GM12878 (cell line): Measurements from ENCODE around the gene RECQL5. TPM values are rescaled to one million over a fixed set of nuclear protein-coding genes. Genes with fewer than 3 reads are reported as not detected.

Experiments
- ATAC-seq: fragments of 200-7000 bp; cut with Tn5 transposase; 3 replicates; pipeline ENCODE4 v1.9.1; 2020; ENCODE audit warnings: mild to moderate bottlenecking, moderate library complexity
- BruUV-seq: library from RNA; stranded (reverse); fragments of 400-500 nt; replicated peaks from 2 replicates; lab custom pipeline; 2021; lab: Mats Ljungman, UMichigan
- CTCF ChIA-PET: fragments of 300-600 bp; sonication (Branson Sonifier 250); formaldehyde crosslinking; extraction: SDS; loops from one replicate; lab custom pipeline; 2021; ENCODE audit warnings: inconsistent platforms; lab: Yijun Ruan, JAX
- POLR2A ChIA-PET: fragments of 350-600 bp; formaldehyde crosslinking; extraction: SDS; loops from one replicate; lab custom pipeline; 2021; ENCODE audit warnings: inconsistent platforms; lab: Charles Lee
- RAD21 ChIA-PET: fragments of 300-600 bp; sonication (Branson Sonifier 250); formaldehyde crosslinking; loops from one replicate; lab custom pipeline; 2023; ENCODE audit warnings: antibody characterized with exemption; ENCODE audit not compliant: unreplicated experiment; lab: Charles Lee
- SMC1A ChIA-PET: fragments of 300-600 bp; sonication (Branson Sonifier 250); formaldehyde crosslinking; loops from one replicate; lab custom pipeline; 2023; ENCODE audit not compliant: unreplicated experiment, uncharacterized antibody; lab: Charles Lee
- DNase-seq: peaks from one replicate; pipeline ENCODE4 v3.0.0-alpha.2; 2011; ENCODE audit warnings: low read depth, low spot score
- FAIRE-seq: peaks from 3 replicates; lab custom pipeline; 2011; peaks lifted over from hg19 to GRCh38; lab: Jason Lieb, UNC
- H2AFZ ChIP-seq: 2 replicates; pipeline ENCODE4 v1.6.0; 2011; ENCODE audit warnings: low read depth, low read length, control low read depth; ENCODE audit not compliant: control insufficient read depth
- H3K27ac ChIP-seq: 2 replicates; pipeline ENCODE4 v1.5.1; 2011; ENCODE audit warnings: control low read depth; ENCODE audit not compliant: control insufficient read depth, insufficient read depth
- H3K27me3 ChIP-seq, 2 experiments: replicated peaks in 1 of 2; 2 replicates each; pipeline versions ENCODE4 v1.6.0 to v1.6.1; 2011; ENCODE audit warnings: low read length in 1 of 2; ENCODE audit not compliant: control insufficient read depth in 2 of 2, insufficient read depth in 2 of 2
- H3K36me3 ChIP-seq, 2 experiments: 2 replicates each; pipeline ENCODE4 v1.5.1; 2011; ENCODE audit warnings: low read length in 1 of 2; ENCODE audit not compliant: control insufficient read depth in 2 of 2, insufficient read depth in 2 of 2
- H3K4me1 ChIP-seq: 2 replicates; pipeline ENCODE4 v1.6.1; 2011; ENCODE audit warnings: mild to moderate bottlenecking, low read length, moderate library complexity, mixed read lengths; ENCODE audit not compliant: control insufficient read depth, insufficient read depth
- H3K4me2 ChIP-seq: 2 replicates; pipeline ENCODE4 v1.6.0; 2011; ENCODE audit warnings: control low read depth; ENCODE audit not compliant: control insufficient read depth, insufficient read depth
- H3K4me3 ChIP-seq: fragments of 200-600 bp; sonication (generic); 2 replicates; pipeline ENCODE4 v1.5.1; 2016
- H3K79me2 ChIP-seq: 2 replicates; pipeline ENCODE4 v1.6.0; 2011; ENCODE audit warnings: low read length; ENCODE audit not compliant: control insufficient read depth, insufficient read depth
- H3K9ac ChIP-seq: 2 replicates; pipeline ENCODE4 v1.8.0; 2011; ENCODE audit warnings: low read length, control low read depth, mixed read lengths; ENCODE audit not compliant: control insufficient read depth, insufficient read depth
- H3K9me3 ChIP-seq: replicated peaks from 3 replicates; pipeline ENCODE4 v1.5.1; 2011; ENCODE audit warnings: mild to moderate bottlenecking, low read length; ENCODE audit not compliant: control insufficient read depth, insufficient read depth
- H4K20me1 ChIP-seq: 2 replicates; pipeline ENCODE4 v1.6.0; 2011; ENCODE audit not compliant: control insufficient read depth, insufficient read depth
- CEBPB ChIP-seq, 2 experiments: fragments of 150-350 bp in 1 of 2; IDR thresholded peaks; 2 replicates each; pipeline ENCODE4 v1.6.1; 2012 to 2014; ENCODE audit warnings: low read depth in 2 of 2, low read length in 2 of 2, borderline replicate concordance in 1 of 2, inconsistent platforms in 1 of 2
- EP300 ChIP-seq, 2 experiments: fragments of 150-350 bp in 1 of 2; IDR thresholded peaks; 2 replicates each; pipeline ENCODE4 v1.6.1; 2011 to 2012; ENCODE audit warnings: low read depth in 2 of 2, low read length in 2 of 2, borderline replicate concordance in 1 of 2, improper control_type of control experiment in 1 of 2, inconsistent platforms in 1 of 2; ENCODE audit not compliant: control insufficient read depth in 1 of 2
- HDAC2 ChIP-seq: fragments of 200-600 bp; sonication (generic); IDR thresholded peaks from 2 replicates; pipeline ENCODE4 v1.6.1; 2017
- HDGF ChIP-seq: fragments of 450-650 bp; IDR thresholded peaks from 2 replicates; pipeline ENCODE4 v1.6.1; 2016; ENCODE audit warnings: antibody characterized with exemption
- KLF5 ChIP-seq: fragments of 450-650 bp; IDR thresholded peaks from 2 replicates; pipeline ENCODE4 v1.6.1; 2014; ENCODE audit warnings: mild to moderate bottlenecking; ENCODE audit not compliant: partially characterized antibody
- NBN ChIP-seq: fragments of 450-650 bp; IDR thresholded peaks from 2 replicates; pipeline ENCODE4 v1.6.1; 2016
- NFYB ChIP-seq: IDR thresholded peaks from 2 replicates; pipeline ENCODE4 v1.6.1; 2011; ENCODE audit warnings: low read depth, mild to moderate bottlenecking, low read length, improper control_type of control experiment, moderate library complexity; ENCODE audit not compliant: insufficient read depth
- NR2C1 ChIP-seq: fragments of 450-650 bp; IDR thresholded peaks from 2 replicates; pipeline ENCODE4 v1.6.1; 2017; ENCODE audit warnings: antibody characterized with exemption, mild to moderate bottlenecking, moderate library complexity
- PML ChIP-seq: IDR thresholded peaks from 2 replicates; pipeline ENCODE4 v1.6.1; 2012; ENCODE audit warnings: low read length, inconsistent platforms
- POLR2AphosphoS2 ChIP-seq: IDR thresholded peaks from 2 replicates; pipeline ENCODE4 v1.6.1; 2011; ENCODE audit warnings: low read depth, mild to moderate bottlenecking, low read length, improper control_type of control experiment, moderate library complexity
- RAD21 ChIP-seq: IDR thresholded peaks from 2 replicates; pipeline ENCODE4 v1.6.1; 2011; ENCODE audit warnings: mild to moderate bottlenecking, low read depth, low read length, moderate library complexity; ENCODE audit not compliant: insufficient read depth
- RB1 ChIP-seq: fragments of 450-650 bp; formaldehyde crosslinking; IDR thresholded peaks from 2 replicates; pipeline ENCODE4 v1.6.1; 2017; ENCODE audit warnings: mild to moderate bottlenecking, borderline replicate concordance
- SMARCA5 ChIP-seq: fragments of 450-650 bp; IDR thresholded peaks from 2 replicates; pipeline ENCODE4 v1.6.1; 2017; ENCODE audit warnings: mild to moderate bottlenecking
- SPI1 ChIP-seq: IDR thresholded peaks from 2 replicates; pipeline ENCODE4 v1.6.1; 2011; ENCODE audit warnings: low read depth, mild to moderate bottlenecking, low read length, moderate library complexity, borderline replicate concordance; ENCODE audit not compliant: insufficient read depth
- SREBF1 ChIP-seq: IDR thresholded peaks from 2 replicates; pipeline ENCODE4 v1.6.1; 2012; ENCODE audit warnings: mild to moderate bottlenecking, low read length
- TCF3 ChIP-seq: IDR thresholded peaks from 2 replicates; pipeline ENCODE4 v1.6.1; 2012; ENCODE audit warnings: low read depth, mild to moderate bottlenecking, low read length, borderline replicate concordance; ENCODE audit not compliant: insufficient read depth
- ZBED1 ChIP-seq: IDR thresholded peaks from 2 replicates; pipeline ENCODE4 v1.6.1; 2016; ENCODE audit warnings: borderline replicate concordance
- ZBTB11 ChIP-seq: fragments of 450-650 bp; formaldehyde crosslinking; IDR thresholded peaks from 2 replicates; pipeline ENCODE4 v1.5.0; 2022; ENCODE audit warnings: mild to moderate bottlenecking, missing genetic modification characterization
- WGBS: methylation state at CpG from one replicate; pipeline ENCODE4 v1.1.6; 2016; ENCODE audit warnings: low lambda C conversion rate; ENCODE audit not compliant: insufficient replicate concordance, insufficient coverage; ENCODE audit errors: missing lambda C conversion rate; 5-methylcytosine and 5-hydroxymethylcytosine counted together
- in situ Hi-C: fragments of 300-500 bp; cut with MboI; formaldehyde crosslinking; loops from 9 replicates; pipeline ENCODE4 v1.14.3; 2018; ENCODE audit warnings: mixed read lengths
- intact Hi-C: fragments of 100-400 bp; cut with micrococcal nuclease; formaldehyde crosslinking; loops from one replicate; pipeline ENCODE4 v1.14.2; 2022; ENCODE audit not compliant: unreplicated experiment
- polyA plus RNA-seq, 11 experiments: library from polyadenylated mRNA; depleted of rRNA in 4 of 11; unstranded in 6 of 11; stranded (reverse) in 5 of 11; fragments of >200 nt; fragmentation: Nextera tagmentation in 4 of 11; fragmentation: Illumina TruSeq in 1 of 11; extraction: Ambion mirVana in 4 of 11; extraction: Trizol in 1 of 11; gene quantifications; 1 replicate in 1 of 11; 2 replicates in 10 of 11; pipeline versions ENCODE4 v1.2.1 to v1.2.3, GENCODE V29; 2011 to 2016; ENCODE audit warnings: inconsistent platforms in 2 of 11, missing spikeins in 2 of 11, low read depth in 1 of 11
- total RNA-seq, 4 experiments: library from RNA; depleted of rRNA in 3 of 4; stranded (reverse); fragments of >200 nt in 3 of 4; fragmentation: Illumina TruSeq in 1 of 4; extraction: Trizol in 1 of 4; gene quantifications; 2 replicates each; pipeline versions ENCODE4 v1.2.1 to v1.2.3, GENCODE V29; 2013 to 2021

The RECQL5 gene
- total and polyA plus RNA-seq, 10 of the 15 experiments (the other 5 are each of a cell fraction or from before 2014, with no cell fraction given) = 3.6 to 30.6 (median 20.1) TPM

- H3K4me1 ChIP-seq = peaks cover 45% of the 10 kb centered on the region
Measured at GRCh38 chr17:75685499-75685898, 18.5 kb upstream of the RECQL5 start.

GRCh38 chr17:75684924-75685323 lies 18.0 kb upstream of the RECQL5 start:
- H3K9ac ChIP-seq = no peak overlapping the region
- DNase-seq = no peak
- ChIA-PET POLR2A (no interaction called here), CTCF (interaction anchor here (0.9 to 13.2 kb wide), 7 partner anchors 9 to 68 kb away, joined by 3 to 134 read pairs (median 10); no protein-coding TSS in a partner anchor), SMC1A (no interaction called here), RAD21 (interaction anchor here (1.2 to 3.5 kb wide), 2 partner anchors 64 to 69 kb away, joined by 4 to 21 read pairs; no protein-coding TSS in a partner anchor)
- WGBS = 79% methylated on average over 7 of the region's 7 CpGs
- H3K27me3 ChIP-seq = no peaks in the 10 kb centered on the region
- peaks cover 0 to 20% of the 10 kb centered on the region in 2 experiments; a peak in 2 of 4 replicates for H3K36me3 ChIP-seq
- no peak overlapping the region for H3K27ac ChIP-seq
- H3K4me2 ChIP-seq = peak overlapping the region; percentile 9; the same call in 1 of the 2 replicates
- no peak overlapping the region for H3K4me3 ChIP-seq
- no peaks in the 10 kb centered on the region for H4K20me1 ChIP-seq
- no peak overlapping the region for H2AFZ ChIP-seq
- peaks cover 45% of the 10 kb centered on the region for H3K79me2 ChIP-seq
- BruUV-seq = no TSS peak
- H3K4me1 ChIP-seq = peaks cover 43% of the 10 kb centered on the region
- no peak for FAIRE-seq
- in situ Hi-C loops (no loop called here), intact Hi-C loops (no loop called here)
- ATAC-seq = no peak
- no peaks in the 10 kb centered on the region; the same call in 2 of the 3 replicates for H3K9me3 ChIP-seq
- no peak for TF ChIP-seq SMARCA5
- TF ChIP-seq EP300 (IDR thresholded peaks at IDR 0.05; ENCODE audit: borderline replicate concordance in 1 of 2, control insufficient read depth in 1 of 2, low read depth in 2 of 2, low read length in 2 of 2) = no peak
- TF ChIP-seq CEBPB (IDR thresholded peaks at IDR 0.05; ENCODE audit: borderline replicate concordance in 1 of 2, low read depth in 2 of 2, low read length in 2 of 2) = no peak
- no peak for TF ChIP-seq ZBED1
- TF ChIP-seq ZBTB11 (CRISPR knock-in tag) = no peak
- no peak for TF ChIP-seq SPI1
- TF ChIP-seq NR2C1 = no peak
- no peak for TF ChIP-seq NFYB
- TF ChIP-seq NBN = no peak
- TF ChIP-seq RB1 = no peak
- TF ChIP-seq RAD21 = no peak

More at GRCh38 chr17:75685499-75685898, 18.5 kb upstream of the RECQL5 start:
- 2% methylated on average over 3 of the region's 3 CpGs for WGBS
- Histone ChIP-seq H4K20me1 (no peaks in the 10 kb centered on the region), H3K36me3 (peaks cover 0 to 22% of the 10 kb centered on the region in 2 experiments; a peak in 3 of 4 replicates), H3K4me3 (peak overlapping the region; percentile 42; the same call in 1 of the 2 replicates), H3K27ac (peak overlapping the region; percentile 84), H2AFZ (no peak overlapping the region), H3K79me2 (peaks cover 50% of the 10 kb centered on the region), H3K9me3 (no peaks in the 10 kb centered on the region; the same call in 2 of the 3 replicates), H3K9ac (no peak overlapping the region), H3K27me3 (no peaks in the 10 kb centered on the region), H3K4me2 (no peak overlapping the region)
- FAIRE-seq (no peak), ATAC-seq (no peak), DNase-seq (no peak)
- intact Hi-C loops (no loop called here), in situ Hi-C loops (no loop called here)
- BruUV-seq = no TSS peak
- ChIA-PET POLR2A (interaction anchor here (0.6 kb wide), 1 partner anchor 527 kb away, joined by 3 read pairs; no protein-coding TSS in a partner anchor), CTCF (interaction anchor here (0.7 to 13.2 kb wide), 9 partner anchors 10 to 68 kb away, joined by 3 to 134 read pairs (median 4); no protein-coding TSS in a partner anchor), RAD21 (interaction anchor here (0.7 to 3.5 kb wide), 3 partner anchors 60 to 68 kb away, joined by 3 to 21 read pairs (median 4); no protein-coding TSS in a partner anchor), SMC1A (interaction anchor here (0.9 kb wide), 1 partner anchor 9 kb away, joined by 3 read pairs; no protein-coding TSS in a partner anchor)
- TF ChIP-seq TCF3 (no peak), SREBF1 (no peak), ZBED1 (no peak), POLR2AphosphoS2 (no peak), PML (no peak), HDAC2 (no peak), KLF5 (no peak), HDGF (no peak)
